C1 segment of cervical spinal cord (tissue), 14 donors: ENCODE measurements around the gene ETS1.

Experiments
- DNase-seq, 14 donors: peaks; one replicate each; lab custom pipeline; 2025; lab: John Stamatoyannopoulos, UW

Gene ETS1

GRCh38 chr11:128587415-128587814, at the start of gene ETS1:
TSS of gene ETS1 (minus strand) at chr11:128587558. CDS start at chr11:128573130, 14,428 bp downstream.
- no peak for DNase-seq

- no peak for DNase-seq
Observed at GRCh38 chr11:128634395-128634794, 47.0 kb upstream of the ETS1 start.

GRCh38 chr11:128633384-128633965, 46.1 kb upstream of the ETS1 start:
- no peak for DNase-seq

- DNase-seq: no peak
Observed at GRCh38 chr11:128632141-128632791, 44.9 kb upstream of the ETS1 start.

- peak in 10 of 14 donors; percentile 14 to 79 (median 52) for DNase-seq
Observed at GRCh38 chr11:128630367-128631230, 43.2 kb upstream of the ETS1 start.

GRCh38 chr11:128629516-128630106, 42.3 kb upstream of the ETS1 start:
- DNase-seq: no peak

GRCh38 chr11:128628686-128629085, 41.3 kb upstream of the ETS1 start:
- no peak for DNase-seq

GRCh38 chr11:128628325-128628673, 40.9 kb upstream of the ETS1 start:
- no peak for DNase-seq

GRCh38 chr11:128627666-128628324, 40.4 kb upstream of the ETS1 start:
- no peak for DNase-seq

GRCh38 chr11:128626913-128627665, 39.7 kb upstream of the ETS1 start:
- no peak for DNase-seq

GRCh38 chr11:128625746-128626145, 38.4 kb upstream of the ETS1 start:
- no peak for DNase-seq

GRCh38 chr11:128625326-128625725, 38.0 kb upstream of the ETS1 start:
- DNase-seq: no peak

GRCh38 chr11:128624269-128625175, 37.2 kb upstream of the ETS1 start:
- DNase-seq: no peak

GRCh38 chr11:128623091-128623490, 35.7 kb upstream of the ETS1 start:
- DNase-seq: no peak

GRCh38 chr11:128621601-128622501, 34.5 kb upstream of the ETS1 start:
- no peak for DNase-seq

GRCh38 chr11:128620309-128621100, 33.1 kb upstream of the ETS1 start:
- DNase-seq: no peak

- DNase-seq: no peak
Observed at GRCh38 chr11:128619540-128620308, 32.4 kb upstream of the ETS1 start.
